Trophoblast cell (in vitro differentiated cells and primary cell): ENCODE data around the gene ATP2B3.

Source experiments
- DNase-seq, 2 donors: peaks; one replicate each; pipeline ENCODE4 v3.0.0-alpha.2; 2016
- H2AFZ ChIP-seq: 2 replicates; pipeline ENCODE4 v1.6.1; 2013; ENCODE audit warnings: low read length, moderate library complexity, mild to moderate bottlenecking; ENCODE audit not compliant: insufficient read depth, poor library complexity
- H2AK5ac ChIP-seq: 2 replicates; pipeline ENCODE4 v1.6.1; 2013; ENCODE audit warnings: mild to moderate bottlenecking, low read length
- H2BK120ac ChIP-seq: 2 replicates; pipeline ENCODE4 v1.6.1; 2013; ENCODE audit warnings: low read length, mild to moderate bottlenecking, moderate library complexity; ENCODE audit not compliant: insufficient read depth, poor library complexity
- H2BK12ac ChIP-seq: 2 replicates; pipeline ENCODE4 v1.6.1; 2013; ENCODE audit warnings: mild to moderate bottlenecking, low read length, moderate library complexity
- H2BK5ac ChIP-seq: 2 replicates; pipeline ENCODE4 v1.6.1; 2013; ENCODE audit warnings: low read length, low read depth, moderate library complexity, mild to moderate bottlenecking; ENCODE audit not compliant: poor library complexity
- H3K14ac ChIP-seq: 2 replicates; pipeline ENCODE4 v1.6.1; 2013; ENCODE audit warnings: mild to moderate bottlenecking, low read length
- H3K18ac ChIP-seq: 2 replicates; pipeline ENCODE4 v1.6.1; 2013; ENCODE audit warnings: mild to moderate bottlenecking, low read length
- H3K23ac ChIP-seq: 2 replicates; pipeline ENCODE4 v1.6.1; 2013; ENCODE audit warnings: low read length
- H3K27ac ChIP-seq: 2 replicates; pipeline ENCODE4 v1.5.1; 2013; ENCODE audit warnings: low read depth, mild to moderate bottlenecking, inconsistent platforms, low read length, moderate library complexity
- H3K27me3 ChIP-seq: 2 replicates; pipeline ENCODE4 v1.6.1; 2013; ENCODE audit warnings: inconsistent platforms, mild to moderate bottlenecking, low read length, moderate library complexity; ENCODE audit not compliant: insufficient read depth
- H3K36me3 ChIP-seq, 2 experiments: 1 replicate in 1 of 2; 2 replicates in 1 of 2; pipeline ENCODE4 v1.6.1; 2013; ENCODE audit warnings: low read length in 2 of 2, mild to moderate bottlenecking in 2 of 2, moderate library complexity in 1 of 2; ENCODE audit not compliant: insufficient read depth in 2 of 2, control insufficient read depth in 1 of 2
- H3K4ac ChIP-seq: 2 replicates; pipeline ENCODE4 v1.6.1; 2013; ENCODE audit warnings: low read depth, mild to moderate bottlenecking, low read length, moderate library complexity
- H3K4me1 ChIP-seq, 2 experiments: 1 replicate in 1 of 2; 2 replicates in 1 of 2; pipeline ENCODE4 v1.6.1; 2013; ENCODE audit warnings: low read length in 2 of 2, mild to moderate bottlenecking in 2 of 2, moderate library complexity in 1 of 2; ENCODE audit not compliant: insufficient read depth in 2 of 2, control insufficient read depth in 1 of 2
- H3K4me2 ChIP-seq: 2 replicates; pipeline ENCODE4 v1.6.1; 2013; ENCODE audit warnings: inconsistent platforms, mild to moderate bottlenecking, low read length, moderate library complexity
- H3K4me3 ChIP-seq: 2 replicates; pipeline ENCODE4 v1.5.1; 2013; ENCODE audit warnings: mild to moderate bottlenecking, low read depth, low read length, inconsistent platforms
- H3K79me1 ChIP-seq: one replicate; pipeline ENCODE4 v1.6.1; 2013; ENCODE audit warnings: low read length
- H3K79me2 ChIP-seq: 2 replicates; pipeline ENCODE4 v1.6.1; 2013; ENCODE audit warnings: low read length, mild to moderate bottlenecking; ENCODE audit not compliant: control insufficient read depth, insufficient read depth, poor library complexity
- H3K9ac ChIP-seq: 2 replicates; pipeline ENCODE4 v1.6.1; 2013; ENCODE audit warnings: mild to moderate bottlenecking, low read length
- H3K9me3 ChIP-seq: 2 replicates; pipeline ENCODE4 v1.6.1; 2013; ENCODE audit warnings: low read depth, mild to moderate bottlenecking, control low read depth, inconsistent platforms, low read length; ENCODE audit not compliant: insufficient read depth
- H4K12ac ChIP-seq: 2 replicates; pipeline ENCODE4 v1.6.1; 2013; ENCODE audit warnings: low read depth, mild to moderate bottlenecking, low read length, moderate library complexity
- H4K8ac ChIP-seq: 2 replicates; pipeline ENCODE4 v1.6.1; 2013; ENCODE audit warnings: low read depth, mild to moderate bottlenecking, low read length, moderate library complexity
- H4K91ac ChIP-seq: one replicate; pipeline ENCODE4 v1.6.1; 2013; ENCODE audit warnings: low read depth, mild to moderate bottlenecking, low read length, moderate library complexity
- WGBS: extraction: QIAGEN DNeasy Blood & Tissue Kit; methylation state at CpG from one replicate; pipeline ENCODE4 v1.1.7; 2013; ENCODE audit warnings: missing lambda C conversion rate; ENCODE audit not compliant: insufficient read length, insufficient coverage; ENCODE audit errors: extremely low coverage; 5-methylcytosine and 5-hydroxymethylcytosine counted together

ATP2B3 gene

GRCh38 chrX:153526042-153526441 lies 8.6 kb downstream of the ATP2B3 start:
- Histone ChIP-seq H3K4me2 (no peak overlapping the region), H4K8ac (no peak overlapping the region), H3K4me1 (no peaks in the 10 kb centered on the region), H3K9ac (no peak overlapping the region), H3K4ac (no peak overlapping the region), H4K91ac (no peak overlapping the region), H4K12ac (no peak overlapping the region), H2BK5ac (no peak overlapping the region), H3K23ac (no peak overlapping the region), H3K27me3 (no peaks in the 10 kb centered on the region), H2BK120ac (no peak overlapping the region), H2BK12ac (no peak overlapping the region), H3K79me2 (no peaks in the 10 kb centered on the region), H3K36me3 (no peaks in the 10 kb centered on the region), H2AK5ac (no peak overlapping the region), H3K9me3 (no peaks in the 10 kb centered on the region), H3K14ac (no peak overlapping the region), H3K27ac (no peak overlapping the region), H2AFZ (no peak overlapping the region), H3K18ac (no peak overlapping the region), H3K79me1 (no peaks in the 10 kb centered on the region), H3K4me3 (no peak overlapping the region)
- WGBS: no CpG with 5 or more reads among the region's 7 CpGs
- no peak for DNase-seq

GRCh38 chrX:153526801-153527200 lies 9.4 kb downstream of the ATP2B3 start:
- Histone ChIP-seq H3K79me2 (no peaks in the 10 kb centered on the region), H2AK5ac (no peak overlapping the region), H3K36me3 (no peaks in the 10 kb centered on the region), H2BK5ac (no peak overlapping the region), H3K9me3 (no peaks in the 10 kb centered on the region), H3K27me3 (no peaks in the 10 kb centered on the region), H4K91ac (no peak overlapping the region), H3K79me1 (no peaks in the 10 kb centered on the region), H3K18ac (no peak overlapping the region), H4K12ac (no peak overlapping the region), H3K9ac (no peak overlapping the region), H3K4ac (no peak overlapping the region), H2BK12ac (no peak overlapping the region), H2BK120ac (no peak overlapping the region), H3K27ac (no peak overlapping the region), H3K4me3 (no peak overlapping the region), H3K23ac (no peak overlapping the region), H2AFZ (no peak overlapping the region), H3K4me2 (no peak overlapping the region), H3K4me1 (no peaks in the 10 kb centered on the region), H3K14ac (no peak overlapping the region), H4K8ac (no peak overlapping the region)
- DNase-seq: no peak
- no CpG with 5 or more reads among the region's 10 CpGs for WGBS

GRCh38 chrX:153527208-153527607 lies 9.8 kb downstream of the ATP2B3 start:
- Histone ChIP-seq H2AFZ (no peak overlapping the region), H3K4ac (no peak overlapping the region), H3K4me2 (no peak overlapping the region), H3K9ac (no peak overlapping the region), H3K79me1 (no peaks in the 10 kb centered on the region), H3K14ac (no peak overlapping the region), H2BK5ac (no peak overlapping the region), H2BK12ac (no peak overlapping the region), H2AK5ac (no peak overlapping the region), H2BK120ac (no peak overlapping the region), H3K4me1 (no peaks in the 10 kb centered on the region), H4K91ac (no peak overlapping the region), H3K36me3 (no peaks in the 10 kb centered on the region), H3K18ac (no peak overlapping the region), H4K8ac (no peak overlapping the region), H3K79me2 (no peaks in the 10 kb centered on the region), H3K27ac (no peak overlapping the region), H3K4me3 (no peak overlapping the region), H3K23ac (no peak overlapping the region), H3K9me3 (no peaks in the 10 kb centered on the region), H3K27me3 (no peaks in the 10 kb centered on the region), H4K12ac (no peak overlapping the region)
- DNase-seq: no peak
- no CpG with 5 or more reads among the region's 15 CpGs for WGBS

- Histone ChIP-seq H3K4me3 (no peak overlapping the region), H2BK5ac (no peak overlapping the region), H3K14ac (no peak overlapping the region), H3K4me2 (no peak overlapping the region), H3K36me3 (no peaks in the 10 kb centered on the region), H2BK12ac (no peak overlapping the region), H4K8ac (no peak overlapping the region), H2AFZ (no peak overlapping the region), H3K79me2 (no peaks in the 10 kb centered on the region), H3K27me3 (no peaks in the 10 kb centered on the region), H3K9me3 (no peaks in the 10 kb centered on the region), H3K23ac (no peak overlapping the region), H3K9ac (no peak overlapping the region), H3K18ac (no peak overlapping the region), H4K91ac (no peak overlapping the region), H3K4ac (no peak overlapping the region), H3K79me1 (no peaks in the 10 kb centered on the region), H3K4me1 (no peaks in the 10 kb centered on the region), H3K27ac (no peak overlapping the region), H4K12ac (no peak overlapping the region), H2AK5ac (no peak overlapping the region), H2BK120ac (no peak overlapping the region)
- no peak for DNase-seq
- WGBS: no CpG with 5 or more reads among the region's 20 CpGs
Observed at GRCh38 chrX:153530411-153531129, 13.1 kb downstream of the ATP2B3 start.
